Stimulated activated naive CD4-positive, alpha-beta T cell treated with Interleukin-2 at 50 U/mL for 16 hours (primary cell): ENCODE measurements around the gene ARHGAP28.

Experiments
- DNase-seq: peaks from one replicate; lab custom pipeline; 2025; lab: John Stamatoyannopoulos, UW

ARHGAP28 gene

GRCh38 chr18:6962571-6963451 is 233.3 kb downstream of the ARHGAP28 start:
- no peak for DNase-seq

GRCh38 chr18:6963452-6964097 is 234.1 kb downstream of the ARHGAP28 start:
- no peak for DNase-seq
